Epithelial cell of esophagus (primary cell): ENCODE data around the gene ADAMTS19.
"Not testable (repeated sequence)": the region's sequence is repeated elsewhere in the genome, so short reads cannot be mapped to it uniquely, and the experiment has no call there.

ENCODE experiments used
- DNase-seq: peaks from one replicate; pipeline ENCODE4 v3.0.0; 2010; ENCODE audit warnings: low read depth
- H3K4me3 ChIP-seq: 2 replicates; pipeline ENCODE4 v1.5.1; 2011; ENCODE audit warnings: mild to moderate bottlenecking, low read length, control low read depth
- CTCF ChIP-seq: IDR thresholded peaks from 2 replicates; pipeline ENCODE4 v1.5.1; 2011; ENCODE audit warnings: low read depth, mild to moderate bottlenecking, low read length, control low read depth, inconsistent platforms; ENCODE audit not compliant: insufficient read depth; ENCODE audit errors: missing control alignments

The ADAMTS19 gene

GRCh38 chr5:129631961-129632360 lies 171.9 kb downstream of the ADAMTS19 start:
- no peak for TF ChIP-seq CTCF
- peak; percentile 51 for DNase-seq

DNA sequence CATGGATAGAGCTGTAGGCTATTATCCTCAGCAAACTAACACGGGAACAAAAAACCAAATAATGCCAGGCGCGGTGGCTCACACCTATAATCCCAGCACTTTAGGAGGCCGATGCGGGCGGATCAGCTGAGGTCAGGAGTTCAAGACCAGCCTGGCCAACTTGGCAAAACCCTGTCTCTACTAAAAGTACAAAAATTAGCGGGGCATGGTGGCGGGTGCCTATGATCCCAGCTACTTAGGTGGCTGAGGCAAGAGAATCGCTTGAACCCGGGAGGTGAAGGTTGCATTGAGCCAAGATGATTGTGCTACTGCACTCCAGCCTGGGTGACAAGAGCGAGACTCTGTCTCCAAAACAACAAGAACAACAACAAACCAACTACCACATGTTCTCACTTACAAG lies 177.4 kb downstream of the ADAMTS19 start:
- not testable (repeated sequence) for DNase-seq, H3K4me3 ChIP-seq

More at GRCh38 chr5:129631961-129632360, 171.9 kb downstream of the ADAMTS19 start:
- H3K4me3 ChIP-seq: no peak overlapping the region

GRCh38 chr5:129639331-129639730 lies 179.2 kb downstream of the ADAMTS19 start:
- H3K4me3 ChIP-seq: no peak overlapping the region
- DNase-seq: no peak
- TF ChIP-seq CTCF: no peak

DNA sequence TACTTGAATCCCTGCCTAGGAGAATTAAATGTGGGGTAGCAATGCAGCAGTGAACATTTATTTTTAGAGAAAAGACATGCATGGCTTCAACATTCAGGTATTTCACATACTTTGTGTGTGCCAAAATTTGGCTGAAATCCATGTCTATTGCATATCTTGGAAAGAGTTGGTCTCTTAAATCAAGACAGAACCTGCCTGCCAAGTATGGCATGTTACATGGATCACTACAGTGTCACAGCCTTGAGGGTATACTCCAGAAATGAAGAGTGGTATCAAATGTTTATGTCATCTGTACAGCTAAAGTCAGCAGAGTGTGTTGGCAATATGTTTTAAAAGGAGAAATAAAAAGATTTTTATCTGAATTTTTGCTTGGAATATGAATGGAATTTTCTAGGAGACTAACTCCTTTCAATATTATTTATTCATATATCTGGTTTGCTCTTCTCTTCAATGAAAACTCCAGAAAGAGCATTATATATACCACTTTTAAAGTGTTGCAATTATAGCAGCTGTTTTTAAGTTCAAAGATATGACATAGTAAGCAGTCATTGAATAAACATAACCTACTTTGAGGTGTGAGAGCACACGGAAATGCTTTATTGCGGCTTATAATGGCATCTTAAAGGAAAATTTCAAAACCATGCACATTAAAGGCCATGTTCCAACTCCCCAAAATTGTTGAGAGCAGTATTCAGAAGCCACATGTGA lies 192.4 kb downstream of the ADAMTS19 start:
- H3K4me3 ChIP-seq: no peak overlapping the region
- DNase-seq: peak; percentile 96
- no peak for TF ChIP-seq CTCF

DNA sequence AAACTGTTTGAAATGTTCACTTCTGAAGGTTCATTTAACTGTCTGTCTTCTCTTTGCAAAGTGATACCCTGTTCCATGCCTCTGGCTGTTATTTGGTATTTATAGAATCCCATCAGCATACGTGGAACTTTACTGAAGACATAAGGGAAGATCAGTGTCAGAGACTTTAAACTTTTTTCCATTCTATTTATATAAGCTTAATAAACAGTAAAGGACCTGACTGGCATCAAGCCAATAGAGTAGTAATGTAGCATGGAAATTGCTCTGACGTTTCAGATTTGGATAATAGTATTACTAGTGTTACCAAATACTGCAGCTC lies 192.9 kb downstream of the ADAMTS19 start:
- no peak overlapping the region for H3K4me3 ChIP-seq
- TF ChIP-seq CTCF: no peak
- no peak for DNase-seq

GRCh38 chr5:129653442-129653841 lies 193.3 kb downstream of the ADAMTS19 start:
- no peak for TF ChIP-seq CTCF
- no peak overlapping the region for H3K4me3 ChIP-seq
- DNase-seq: no peak

GRCh38 chr5:129656952-129657351 lies 196.9 kb downstream of the ADAMTS19 start:
- no peak for DNase-seq
- TF ChIP-seq CTCF: no peak
- H3K4me3 ChIP-seq: no peak overlapping the region
